Caki2 (cell line): Measurements from ENCODE around the gene MAB21L4. TPM values are rescaled to one million over a fixed set of nuclear protein-coding genes. Genes with fewer than 3 reads are reported as not detected.

Experiments
- DNase-seq: peaks from one replicate; pipeline ENCODE4 v3.0.0-alpha.2; 2015; ENCODE audit warnings: low read depth
- in situ Hi-C: cut with HindIII; loops from 2 replicates; pipeline ENCODE4 v1.10.0; 2016; ENCODE audit warnings: low sequenced_read_pairs, low pct_unique_long_range_greater_than_20kb, mixed read lengths
- total RNA-seq: library from RNA; depleted of rRNA; stranded (reverse); fragments of >200 nt; shearing (Covaris generic); gene quantifications from 2 replicates; pipeline ENCODE4 v1.2.3, GENCODE V29; 2014; ENCODE audit warnings: low replicate concordance

Gene MAB21L4
- total RNA-seq, 1 experiment from 2014 or later = not detected

- in situ Hi-C loops = no loop called here
- no peak for DNase-seq
Measured at GRCh38 chr2:240915526-240916341, 19.8 kb upstream of the MAB21L4 start.

- DNase-seq = no peak
- in situ Hi-C loops = no loop called here
Measured at GRCh38 chr2:240914645-240915525, 18.9 kb upstream of the MAB21L4 start.

DNA sequence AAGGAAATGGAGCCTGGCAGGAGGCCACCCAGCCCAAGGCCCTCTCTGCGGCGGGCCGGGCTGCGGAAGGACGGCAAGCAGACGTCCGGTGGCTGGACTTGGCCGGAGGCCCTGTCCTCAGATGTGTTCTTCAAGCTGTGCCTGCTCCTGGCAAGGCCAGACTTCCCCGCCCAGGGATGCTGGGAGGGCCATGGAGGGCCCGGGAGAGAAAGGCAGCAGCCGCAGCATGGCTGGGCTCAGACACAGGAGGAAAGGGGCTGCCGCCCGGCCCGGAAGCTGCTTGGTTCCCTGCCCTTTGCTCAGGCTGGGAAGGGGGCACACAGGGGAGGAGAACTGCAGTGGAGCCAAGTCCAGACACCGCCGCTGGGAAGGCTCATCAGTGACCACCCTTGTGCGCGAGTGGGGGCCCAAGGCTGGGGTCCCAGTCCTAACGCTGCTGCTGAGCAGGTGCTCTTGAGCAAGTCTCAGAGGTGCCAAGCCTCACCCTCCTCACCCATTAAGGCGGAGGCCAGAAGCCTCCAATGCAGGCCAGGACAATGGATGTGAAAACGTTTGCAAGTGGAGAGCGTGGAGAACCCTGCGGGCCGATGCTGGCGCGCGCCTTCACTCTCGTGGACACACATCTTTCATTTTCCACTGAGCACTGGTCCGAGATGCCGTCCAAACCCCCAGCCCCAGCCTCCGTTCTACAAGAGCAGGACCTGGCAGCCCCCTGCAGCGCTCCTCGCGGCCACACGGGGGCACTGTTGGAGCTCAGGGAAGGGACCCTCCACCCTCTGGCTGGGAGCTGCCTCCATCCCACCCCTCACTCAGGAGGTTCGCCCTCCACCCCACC, 18.1 kb upstream of the MAB21L4 start:
- DNase-seq = no peak

DNA sequence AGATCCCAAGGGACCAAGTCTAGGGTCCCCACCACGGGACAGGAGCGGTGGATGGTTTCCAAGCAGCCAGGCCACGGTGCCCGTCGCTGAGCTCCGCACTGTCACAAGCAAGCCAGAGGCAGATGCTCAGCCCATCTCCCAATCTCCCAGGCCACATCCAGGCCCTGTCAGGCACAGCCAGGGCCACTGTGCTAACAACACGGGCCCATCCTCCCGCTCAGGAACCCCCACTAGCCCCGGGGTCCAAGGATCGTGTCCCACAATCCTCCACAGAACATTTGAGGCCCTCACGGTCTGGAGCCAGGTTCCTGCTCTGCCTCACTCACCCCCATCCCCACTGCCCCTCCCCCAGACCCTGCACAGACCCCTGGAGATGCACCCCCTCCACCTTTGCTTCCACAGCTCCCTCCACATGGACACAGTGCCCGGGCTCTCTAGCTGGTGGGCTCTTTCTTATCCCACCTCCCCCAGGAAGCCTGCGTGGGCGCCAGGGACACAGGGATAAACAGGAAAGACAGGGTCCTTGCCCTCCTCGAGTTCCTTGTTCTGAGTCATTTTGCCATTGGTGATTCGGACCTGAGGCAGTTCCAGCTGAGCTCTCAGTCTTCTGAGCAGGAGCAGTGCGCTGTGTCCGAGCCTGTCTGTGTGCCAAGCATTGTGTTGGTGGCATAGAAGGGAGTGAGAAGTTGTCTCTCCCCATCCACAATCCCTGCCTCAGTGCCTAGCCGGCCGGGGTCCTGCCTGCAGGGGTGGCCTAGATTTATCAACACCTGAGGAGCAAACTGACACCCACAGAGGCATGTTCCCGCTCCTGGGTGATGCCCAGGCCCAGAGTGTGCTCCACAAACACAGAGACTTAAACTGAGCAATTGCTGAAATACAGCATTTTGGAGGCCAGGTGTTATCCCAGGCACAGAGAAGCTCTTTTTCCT, 17.2 kb upstream of the MAB21L4 start:
- in situ Hi-C loops = no loop called here
- no peak for DNase-seq

More for the DNA sequence above, 18.1 kb upstream of the MAB21L4 start:
- in situ Hi-C loops = no loop called here

DNA sequence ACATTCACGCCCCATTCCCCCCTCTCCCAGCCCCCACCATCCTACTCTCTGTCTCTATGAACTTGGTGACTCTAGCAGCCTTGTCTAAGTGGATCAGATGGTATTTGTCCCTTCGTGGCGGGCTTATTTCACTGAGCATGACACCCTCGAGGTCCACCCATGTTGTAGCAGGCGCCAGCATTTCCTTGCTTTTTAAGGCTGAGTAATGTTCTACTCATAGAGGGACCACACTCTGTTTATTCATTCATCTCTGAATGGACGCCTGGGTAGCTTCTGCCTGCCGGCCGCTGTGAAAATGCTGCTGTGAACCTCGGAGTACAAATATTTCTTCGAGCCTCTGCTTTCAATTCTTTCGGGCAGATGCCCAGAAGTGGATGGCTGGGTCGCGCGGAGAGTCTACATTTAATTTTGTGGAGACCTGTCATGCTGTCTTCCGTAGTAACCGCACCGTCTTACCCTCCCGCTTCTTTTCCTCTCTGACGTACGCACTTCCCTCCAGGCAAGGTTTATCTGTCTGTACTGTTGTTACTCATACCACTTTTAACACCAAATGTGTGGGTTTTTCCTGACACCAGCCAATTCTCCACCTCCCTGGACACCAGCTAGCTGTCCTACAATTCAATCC, 15.8 kb upstream of the MAB21L4 start:
- in situ Hi-C loops = no loop called here
- DNase-seq = no peak

DNA sequence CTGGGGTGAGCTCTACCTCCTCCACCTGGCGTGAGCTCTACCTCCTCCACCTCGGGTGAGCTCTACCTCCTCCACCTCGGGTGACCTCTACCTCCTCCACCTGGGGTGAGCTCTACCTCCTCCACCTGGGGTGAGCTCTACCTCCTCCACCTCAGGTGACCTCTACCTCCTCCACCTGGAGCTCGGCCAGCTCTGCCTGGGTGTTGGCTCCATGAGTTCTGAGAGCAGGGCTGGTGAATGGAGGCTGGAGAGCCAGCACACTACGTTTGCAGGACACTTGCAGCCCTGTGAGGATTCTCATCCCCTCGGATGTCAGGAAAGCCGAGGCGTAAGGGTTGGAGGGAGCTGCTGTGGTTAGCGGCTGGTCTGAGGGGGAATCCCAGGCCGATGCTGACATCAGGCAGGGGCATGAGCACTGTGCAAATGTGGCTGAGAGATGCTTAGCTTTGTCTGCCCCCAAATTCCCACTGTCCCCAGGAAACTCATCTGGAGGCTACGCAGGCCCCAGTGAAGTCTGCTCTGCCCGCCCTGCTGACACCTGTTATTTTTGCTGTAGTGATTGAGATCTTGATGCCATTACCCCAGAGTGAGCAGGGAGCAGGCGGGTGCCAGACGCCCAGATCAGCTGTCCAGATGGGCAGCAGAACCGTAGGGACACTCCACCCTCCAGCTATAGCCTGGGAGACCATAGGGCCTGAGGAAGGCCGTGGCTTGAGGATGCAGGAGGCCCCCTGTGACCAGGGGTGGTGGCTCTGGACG, 13.4 kb upstream of the MAB21L4 start:
- DNase-seq = no peak
- in situ Hi-C loops = no loop called here

DNA sequence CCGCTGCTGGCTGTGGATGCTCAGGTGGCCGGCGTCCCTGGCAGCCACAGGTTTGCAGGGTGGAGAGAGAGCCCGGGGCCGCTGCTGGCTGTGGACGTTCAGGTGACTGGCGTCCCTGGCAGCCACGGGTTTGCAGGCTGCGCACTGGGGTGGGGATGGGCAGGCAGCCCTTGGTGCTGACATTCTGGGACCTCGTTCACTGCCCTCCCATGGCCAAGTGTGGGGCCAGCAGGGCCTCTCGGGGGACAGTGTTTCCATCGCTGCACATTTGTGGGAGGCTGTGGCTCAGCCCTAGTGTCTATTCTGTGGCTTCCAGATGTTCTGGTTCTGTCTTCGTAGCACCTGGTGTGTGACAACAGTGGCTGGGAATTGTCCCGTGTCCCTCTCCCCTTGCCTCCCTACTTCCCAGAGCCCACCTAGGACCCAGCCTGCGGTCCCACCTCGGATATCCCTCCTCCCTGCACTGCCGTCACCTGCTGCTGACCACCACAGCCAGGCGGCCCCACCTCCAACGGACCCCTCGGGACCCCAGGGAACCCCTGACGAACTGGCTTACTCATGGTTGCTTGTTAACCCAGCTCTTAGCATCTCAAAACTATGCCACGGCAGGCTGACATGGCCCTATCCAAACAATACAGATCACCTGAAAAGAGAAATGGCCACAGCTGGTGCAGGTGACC, 11.1 kb upstream of the MAB21L4 start:
- in situ Hi-C loops = no loop called here
- no peak for DNase-seq

DNA sequence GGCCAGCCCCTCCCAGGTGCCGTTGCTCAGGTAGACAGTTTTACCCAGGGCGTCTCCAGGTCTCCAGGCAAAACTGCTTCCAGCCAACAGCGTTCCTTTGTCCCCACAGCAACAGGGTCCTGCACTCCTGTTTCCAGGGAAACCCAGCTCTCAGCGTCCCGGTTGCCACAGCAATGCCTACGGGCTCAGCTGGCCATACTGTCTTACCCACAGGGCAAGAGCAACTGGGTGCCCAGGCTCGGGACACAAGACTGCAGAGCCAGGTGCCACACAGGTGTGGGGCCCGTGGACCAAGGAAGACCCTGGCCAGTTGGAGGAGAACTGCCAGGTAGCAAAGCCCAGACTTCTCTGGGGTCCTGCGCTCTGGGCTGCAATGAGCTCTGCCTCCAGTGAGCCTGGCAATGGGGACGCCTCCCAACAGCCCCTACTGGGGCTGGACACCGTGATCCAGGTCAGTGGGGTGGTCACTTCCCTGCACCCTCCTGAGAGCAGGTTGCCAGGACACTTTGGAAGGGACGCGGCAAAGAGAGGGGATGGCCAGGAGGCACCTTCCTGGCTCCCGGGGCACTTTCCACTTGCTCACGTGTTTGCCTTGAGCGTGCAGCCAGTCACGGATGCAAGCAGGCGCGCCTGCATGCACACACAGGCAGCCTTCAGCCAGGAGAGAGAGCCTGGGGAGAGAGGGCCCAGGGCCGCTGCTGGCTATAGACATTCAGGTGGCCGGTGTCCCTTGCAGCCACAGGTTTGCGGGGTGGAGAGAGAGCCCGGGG, 10.4 kb upstream of the MAB21L4 start, which contains the start of gene CROCC2:
TSS of gene CROCC2 (plus strand) at position 196 of the 770 bp plus-strand sequence. CDS start at position 374, 178 bp downstream.
- no peak for DNase-seq
- in situ Hi-C loops = no loop called here

DNA sequence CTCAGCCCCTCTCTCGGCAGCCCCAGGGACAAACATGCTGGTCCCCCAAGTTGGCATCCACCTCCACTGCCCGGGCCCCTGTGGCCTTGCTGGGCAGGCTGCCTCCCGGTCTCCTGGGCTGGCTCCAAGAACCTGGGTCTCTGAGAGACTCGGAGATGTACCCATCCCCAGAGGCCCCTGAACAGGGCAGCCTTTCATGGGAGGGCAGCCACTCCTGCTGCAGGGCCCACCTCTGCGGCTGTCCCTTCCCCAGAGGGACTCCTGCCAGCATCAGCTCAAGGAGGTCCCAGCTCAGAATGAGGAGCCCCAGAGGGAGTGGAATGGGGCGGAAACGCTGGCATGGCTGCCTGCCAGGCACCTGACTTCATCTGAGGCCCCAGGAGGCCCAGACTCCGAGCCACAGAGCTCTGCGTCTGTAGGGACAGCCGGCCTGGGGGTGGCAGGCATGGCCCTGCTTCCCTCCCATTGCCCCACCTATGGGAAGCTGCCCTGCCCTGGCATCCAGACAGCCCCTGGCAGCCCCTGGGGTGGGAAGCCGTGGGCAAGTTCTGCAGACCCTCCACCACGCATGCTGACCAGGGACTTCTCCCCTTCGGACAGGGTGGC, 9.3 kb upstream of the MAB21L4 start:
- DNase-seq = no peak
- in situ Hi-C loops = no loop called here

DNA sequence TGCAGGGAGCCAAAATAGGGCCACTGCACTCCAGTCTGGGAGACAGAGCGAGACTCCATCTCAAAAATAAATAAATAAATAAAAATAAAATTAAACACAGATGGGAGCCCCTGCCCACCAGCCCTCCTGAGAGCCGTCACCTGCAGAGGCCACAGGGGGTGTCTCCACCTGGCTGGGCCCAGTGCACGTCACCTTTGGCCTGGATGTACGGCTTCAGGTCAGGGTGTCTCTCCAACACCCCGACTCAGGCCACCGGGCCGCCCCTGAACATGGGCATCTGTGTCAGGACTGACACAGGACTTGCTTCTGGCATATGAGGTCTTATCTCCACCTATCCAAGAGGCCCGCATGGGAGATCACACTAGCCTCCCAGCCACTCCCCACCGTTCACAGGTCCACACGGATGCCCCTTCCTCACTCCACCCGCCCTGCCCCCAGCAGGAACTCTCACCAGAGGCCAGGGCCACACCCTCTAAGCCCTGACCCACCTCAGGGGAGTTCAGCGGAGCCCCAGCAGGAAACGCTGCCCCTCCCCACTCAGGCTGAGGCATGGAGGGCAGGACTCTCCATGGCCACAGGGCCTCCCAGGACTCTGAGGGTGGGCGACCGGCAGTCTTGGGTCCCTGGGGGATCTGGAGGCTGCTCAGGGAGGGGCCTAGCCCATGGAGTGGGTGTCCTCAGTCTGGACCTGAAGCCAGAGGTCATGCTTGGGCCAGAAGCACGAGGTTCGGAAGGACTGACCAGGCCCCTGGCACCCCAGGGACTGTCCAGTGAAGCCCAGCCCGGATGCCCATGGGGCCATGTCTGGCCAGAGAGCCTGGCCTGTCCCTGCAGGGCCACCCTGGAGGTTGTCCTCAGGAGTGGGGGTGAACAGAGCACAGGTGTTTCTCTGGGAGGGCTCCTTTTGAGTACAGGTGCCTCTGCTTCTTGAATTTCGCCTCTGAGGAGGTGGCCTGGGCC, 8.5 kb upstream of the MAB21L4 start:
- in situ Hi-C loops = no loop called here

DNA sequence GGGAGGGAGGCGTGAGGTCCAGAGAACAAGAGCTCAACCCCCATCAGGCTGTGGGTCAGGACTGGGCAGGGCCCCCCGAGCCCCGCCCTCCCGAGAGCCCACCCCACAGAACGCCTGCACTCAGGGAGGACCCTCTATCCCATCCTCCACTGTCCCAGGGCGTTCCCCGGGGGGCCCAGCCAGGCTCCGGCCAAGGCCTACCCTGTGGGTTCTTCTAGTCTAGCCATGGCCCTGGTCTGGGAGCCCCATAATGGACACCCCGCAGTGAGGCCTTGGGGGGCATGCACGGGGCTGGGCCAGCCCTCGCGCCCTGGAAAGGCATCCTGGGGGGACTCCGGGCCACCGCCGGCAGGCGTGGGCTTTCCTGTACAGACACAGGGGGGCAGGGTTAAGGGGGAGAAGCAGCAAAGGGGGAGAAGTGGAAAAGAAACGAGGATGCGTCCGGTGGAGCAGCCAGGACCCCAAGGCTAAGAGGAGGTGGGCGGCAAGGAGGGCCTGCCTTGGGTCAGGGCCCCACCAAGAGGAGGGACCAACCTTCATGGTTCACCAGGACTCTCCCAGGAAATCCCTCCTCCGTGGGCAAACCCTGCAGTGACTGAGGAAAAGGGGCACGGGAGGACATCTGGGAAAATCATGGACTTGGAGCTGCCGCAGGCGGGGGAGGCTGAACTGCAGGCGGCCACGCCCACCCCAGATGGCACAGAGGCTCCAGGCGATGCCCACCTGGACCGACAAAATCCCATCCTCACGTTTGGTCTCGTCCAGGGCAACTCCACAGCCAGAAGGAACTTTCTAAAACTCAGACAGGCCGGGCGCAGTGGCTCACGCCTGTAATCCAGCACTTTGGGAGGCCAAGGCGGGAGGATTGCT, 7.5 kb upstream of the MAB21L4 start:
- DNase-seq = no peak
- in situ Hi-C loops = no loop called here

More for the DNA sequence above, 8.5 kb upstream of the MAB21L4 start:
- no peak for DNase-seq

DNA sequence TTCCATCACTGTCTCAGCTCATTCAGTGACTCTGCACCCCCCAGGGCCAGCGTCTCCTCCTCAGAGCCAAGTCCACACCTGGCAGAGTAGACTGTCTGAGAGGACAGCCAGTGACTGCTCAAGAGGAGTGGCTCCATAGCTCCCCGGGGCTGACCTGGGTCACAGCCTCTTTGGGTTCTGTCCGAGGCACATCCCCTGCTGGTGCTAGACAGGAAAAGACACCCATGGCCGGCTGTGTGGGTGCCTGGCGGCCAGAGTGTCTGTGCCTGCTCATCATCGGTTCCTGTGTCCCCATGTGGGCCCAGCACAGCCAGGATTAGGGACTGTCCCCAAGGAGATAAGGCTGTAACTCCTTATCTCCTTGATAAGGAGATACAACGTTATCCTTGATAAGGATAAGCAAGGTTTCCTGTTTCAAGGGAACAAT, 6.7 kb upstream of the MAB21L4 start:
- DNase-seq = no peak
- in situ Hi-C loops = no loop called here
